ENCODE data around the gene TBL1X. TPM values are rescaled to one million over a fixed set of nuclear protein-coding genes. Genes with fewer than 3 reads are reported as not detected.
"Not testable (repeated sequence)": the region's sequence is repeated elsewhere in the genome, so short reads cannot be mapped to it uniquely, and the experiment has no call there.

Gene TBL1X
- total and polyA plus RNA-seq, 2 of the 13 experiments (the other 11 are each of a cell fraction or from before 2014, with no cell fraction given), result 17.6 to 19.9 TPM

GRCh38 chrX:9767375-9767774 is 302.5 kb downstream of the TBL1X start (continued):
- TF ChIP-seq ARID5B (CRISPR knock-in tag; IDR thresholded peaks at IDR 0.05) (0 out of 2 replicates have a peak, but pooled peaks have one; percentile 13), TCF7 (IDR thresholded peaks at IDR 0.05; ENCODE audit: low read depth) (peak; percentile 49; the same call in 1 of the 2 replicates)

- POLR2A ChIA-PET; H3K9me3 ChIP-seq (ENCODE audit: low read length); H3K4me2 ChIP-seq (ENCODE audit: low read depth, low read length); H3K79me2 ChIP-seq (ENCODE audit: insufficient read depth, low read length); ATAC-seq; H3K36me3 ChIP-seq (replicated peaks in 1 of 2; ENCODE audit: control insufficient read depth in 1 of 2, insufficient read depth in 2 of 2, low read length in 2 of 2); BruUV-seq (replicated peaks); H3K9ac ChIP-seq (ENCODE audit: insufficient read depth, low read depth, low read length); intact Hi-C loops (cut with micrococcal nuclease; ENCODE audit: unreplicated experiment); DNase-seq (ENCODE audit: low spot score); H2AFZ ChIP-seq (ENCODE audit: low read length); H3K27ac ChIP-seq (ENCODE audit: extremely low read length, insufficient read depth, low read length); in situ Hi-C loops (cut with HindIII; ENCODE audit: extremely low pct_ligation_motif_present, low pct_unique_long_range_greater_than_20kb); H4K20me1 ChIP-seq (ENCODE audit: insufficient read depth, low read length); H3K27me3 ChIP-seq (ENCODE audit: control insufficient read depth in 1 of 2, insufficient read depth in 2 of 2, low read length in 2 of 2); H3K4me3 ChIP-seq (replicated peaks in 1 of 3; ENCODE audit: insufficient read depth in 1 of 3, low read depth in 2 of 3, low read length in 3 of 3); CTCF ChIA-PET (ENCODE audit: low intra/inter-chr PET ratio, low total read pairs); FAIRE-seq: not testable (repeated sequence)
- H3K4me1 ChIP-seq (ENCODE audit: insufficient read depth, low read length), result peaks cover 16% of the 10 kb centered on the region
- 60% methylated on average over 1 of the region's 5 CpGs for WGBS (ENCODE audit: low lambda C conversion rate)
These were observed 303.5 kb downstream of the TBL1X start for GRCh38 chrX:9768321-9768839.

GRCh38 chrX:9770319-9770718 is 305.5 kb downstream of the TBL1X start:
- BruUV-seq (replicated peaks), result no TSS peak
- Histone ChIP-seq H3K27me3 (ENCODE audit: control insufficient read depth in 1 of 2, insufficient read depth in 2 of 2, low read length in 2 of 2) (no peaks in the 10 kb centered on the region), H3K9ac (ENCODE audit: insufficient read depth, low read depth, low read length) (no peak overlapping the region), H3K4me1 (ENCODE audit: insufficient read depth, low read length) (peaks cover 16% of the 10 kb centered on the region), H3K79me2 (ENCODE audit: insufficient read depth, low read length) (no peaks in the 10 kb centered on the region), H4K20me1 (ENCODE audit: insufficient read depth, low read length) (no peaks in the 10 kb centered on the region), H3K4me2 (ENCODE audit: low read depth, low read length) (no peak overlapping the region), H3K27ac (ENCODE audit: extremely low read length, insufficient read depth, low read length) (no peak overlapping the region), H3K36me3 (replicated peaks in 1 of 2; ENCODE audit: control insufficient read depth in 1 of 2, insufficient read depth in 2 of 2, low read length in 2 of 2) (no peaks in the 10 kb centered on the region), H3K9me3 (ENCODE audit: low read length) (no peaks in the 10 kb centered on the region), H2AFZ (ENCODE audit: low read length) (no peak overlapping the region), H3K4me3 (replicated peaks in 1 of 3; ENCODE audit: insufficient read depth in 1 of 3, low read depth in 2 of 3, low read length in 3 of 3) (no peak overlapping the region)
- in situ Hi-C loops (cut with HindIII; ENCODE audit: extremely low pct_ligation_motif_present, low pct_unique_long_range_greater_than_20kb) (no loop called here), intact Hi-C loops (cut with micrococcal nuclease; ENCODE audit: unreplicated experiment) (no loop called here)
- CTCF ChIA-PET (ENCODE audit: low intra/inter-chr PET ratio, low total read pairs), result no interaction called here
- POLR2A ChIA-PET, result no interaction called here
- 67% methylated on average over 1 of the region's 1 CpG for WGBS (ENCODE audit: low lambda C conversion rate)
- ATAC-seq, result no peak
- no peak for DNase-seq (ENCODE audit: low spot score)
- FAIRE-seq, result no peak
